ENCODE results near the gene INA. TPM values are rescaled to one million over a fixed set of nuclear protein-coding genes. Genes with fewer than 3 reads are reported as not detected.

INA gene
- total and polyA plus RNA-seq, 2 donors (not counting 3 experiments of a cell fraction or from before 2014, with no cell fraction given) = 0.25 to 0.40 TPM

- no TSS peak for BruUV-seq (replicated peaks)
- H3K27me3 ChIP-seq (ENCODE audit: control insufficient read depth in 2 of 2, insufficient read depth in 2 of 2, low read length in 2 of 2) = peaks cover 10 to 13% of the 10 kb centered on the region in 2 experiments
- no peaks in the 10 kb centered on the region for H3K9me1 ChIP-seq (replicated peaks; ENCODE audit: control insufficient read depth, extremely low read depth, insufficient read depth, low read length)
- H3K4me3 ChIP-seq (replicated peaks in 1 of 3; ENCODE audit: insufficient read depth in 1 of 3, low read depth in 1 of 3, low read length in 3 of 3) = no peak overlapping the region
- H2AFZ ChIP-seq (ENCODE audit: low read depth, low read length) = no peak overlapping the region
- no peaks in the 10 kb centered on the region for H3K4me1 ChIP-seq (ENCODE audit: control insufficient read depth, extremely low read depth, insufficient read depth, low read length)
- H3K4me2 ChIP-seq (ENCODE audit: insufficient read depth, low read length) = no peak overlapping the region
- no peaks in the 10 kb centered on the region for H3K9me3 ChIP-seq (replicated peaks; ENCODE audit: control insufficient read depth, insufficient read depth, low read length)
- CTCF ChIA-PET = no interaction called here
- no peaks in the 10 kb centered on the region for H3K79me2 ChIP-seq (ENCODE audit: control insufficient read depth, insufficient read depth, low read length)
- TF ChIP-seq POLR2AphosphoS5 (IDR thresholded peaks at IDR 0.05; ENCODE audit: insufficient read depth, low read depth, low read length) (no peak), FOS (IDR thresholded peaks at IDR 0.05; ENCODE audit: borderline replicate concordance, insufficient read depth, low read length) (no peak)
- no peak overlapping the region for H3K9ac ChIP-seq (replicated peaks; ENCODE audit: extremely low read depth, insufficient read depth, low read length)
- no peaks in the 10 kb centered on the region for H4K20me1 ChIP-seq (replicated peaks; ENCODE audit: control insufficient read depth, extremely low read depth, insufficient read depth, low read length)
- POLR2A ChIA-PET = no interaction called here
- dilution Hi-C loops (cut with MboI; ENCODE audit: extremely low pct_ligation_motif_present, low sequenced_read_pairs) = no loop called here
- H3K36me3 ChIP-seq (ENCODE audit: control insufficient read depth in 2 of 2, extremely low read depth in 1 of 2, insufficient read depth in 2 of 2, low read length in 2 of 2) = no peaks in the 10 kb centered on the region
- intact Hi-C loops (cut with micrococcal nuclease) = no loop called here
- H3K27ac ChIP-seq (ENCODE audit: insufficient read depth, low read depth, low read length) = no peak overlapping the region
- no peak for DNase-seq (ENCODE audit: low read depth, low spot score)
- FAIRE-seq = no peak
Measured at GRCh38 chr10:103291588-103291987, 14.7 kb downstream of the INA start.

GRCh38 chr10:103295374-103296015 lies 18.6 kb downstream of the INA start:
- FAIRE-seq = no peak
- H3K9me3 ChIP-seq (replicated peaks; ENCODE audit: control insufficient read depth, insufficient read depth, low read length) = no peaks in the 10 kb centered on the region
- intact Hi-C loops (cut with micrococcal nuclease) (no loop called here), dilution Hi-C loops (cut with MboI; ENCODE audit: extremely low pct_ligation_motif_present, low sequenced_read_pairs) (no loop called here)
- no peak overlapping the region for H3K4me2 ChIP-seq (ENCODE audit: insufficient read depth, low read length)
- no peak overlapping the region for H2AFZ ChIP-seq (ENCODE audit: low read depth, low read length)
- ChIA-PET CTCF (interaction anchor here (0.6 to 1.9 kb wide), 4 partner anchors 37 to 391 kb away, joined by 3 to 5 read pairs (median 4); no protein-coding TSS in a partner anchor), POLR2A (no interaction called here)
- TF ChIP-seq POLR2AphosphoS5 (IDR thresholded peaks at IDR 0.05; ENCODE audit: insufficient read depth, low read depth, low read length) (no peak), FOS (IDR thresholded peaks at IDR 0.05; ENCODE audit: borderline replicate concordance, insufficient read depth, low read length) (peak; percentile 30)
- H3K9ac ChIP-seq (replicated peaks; ENCODE audit: extremely low read depth, insufficient read depth, low read length) = no peak overlapping the region
- no peaks in the 10 kb centered on the region for H4K20me1 ChIP-seq (replicated peaks; ENCODE audit: control insufficient read depth, extremely low read depth, insufficient read depth, low read length)
- H3K27me3 ChIP-seq (ENCODE audit: control insufficient read depth in 2 of 2, insufficient read depth in 2 of 2, low read length in 2 of 2) = peaks cover 0 to 2% of the 10 kb centered on the region in 2 experiments
- no TSS peak for BruUV-seq (replicated peaks)
- H3K79me2 ChIP-seq (ENCODE audit: control insufficient read depth, insufficient read depth, low read length) = no peaks in the 10 kb centered on the region
- no peak for DNase-seq (ENCODE audit: low read depth, low spot score)
- H3K4me3 ChIP-seq (replicated peaks in 1 of 3; ENCODE audit: insufficient read depth in 1 of 3, low read depth in 1 of 3, low read length in 3 of 3) = no peak overlapping the region
- no peak overlapping the region for H3K27ac ChIP-seq (ENCODE audit: insufficient read depth, low read depth, low read length)
- H3K36me3 ChIP-seq (ENCODE audit: control insufficient read depth in 2 of 2, extremely low read depth in 1 of 2, insufficient read depth in 2 of 2, low read length in 2 of 2) = no peaks in the 10 kb centered on the region
- H3K4me1 ChIP-seq (ENCODE audit: control insufficient read depth, extremely low read depth, insufficient read depth, low read length) = no peaks in the 10 kb centered on the region
- H3K9me1 ChIP-seq (replicated peaks; ENCODE audit: control insufficient read depth, extremely low read depth, insufficient read depth, low read length) = no peaks in the 10 kb centered on the region
